Tibial nerve (tissue), 4 donors: ENCODE results near the gene TENM4.

Experiments
- EP300 ChIP-seq, 2 donors: sonication (generic); formaldehyde crosslinking; IDR thresholded peaks; one replicate each; pipeline ENCODE4 v1.6.1; 2017; ENCODE audit warnings: antibody characterized with exemption in 2 of 2, mild to moderate bottlenecking in 1 of 2
- POLR2A ChIP-seq, 2 donors: fragments of 450-650 bp; IDR thresholded peaks; one replicate each; pipeline ENCODE4 v1.6.1; 2017; ENCODE audit warnings: antibody characterized with exemption in 2 of 2, mild to moderate bottlenecking in 2 of 2, moderate library complexity in 2 of 2
- TF ChIP-seq, protein P1 (sequence below), 5 experiments: fragments of 200-600 bp in 3 of 5; fragments of 450-650 bp in 2 of 5; sonication (generic) in 3 of 5; IDR thresholded peaks; one replicate each; pipeline ENCODE4 v1.5.1; 2016 to 2019; ENCODE audit warnings: antibody characterized with exemption in 5 of 5, mild to moderate bottlenecking in 3 of 5, moderate library complexity in 2 of 5

GRCh38 chr11:79076526-79077115 lies 364.2 kb downstream of the TENM4 start:
- TF ChIP-seq, protein P1, sequence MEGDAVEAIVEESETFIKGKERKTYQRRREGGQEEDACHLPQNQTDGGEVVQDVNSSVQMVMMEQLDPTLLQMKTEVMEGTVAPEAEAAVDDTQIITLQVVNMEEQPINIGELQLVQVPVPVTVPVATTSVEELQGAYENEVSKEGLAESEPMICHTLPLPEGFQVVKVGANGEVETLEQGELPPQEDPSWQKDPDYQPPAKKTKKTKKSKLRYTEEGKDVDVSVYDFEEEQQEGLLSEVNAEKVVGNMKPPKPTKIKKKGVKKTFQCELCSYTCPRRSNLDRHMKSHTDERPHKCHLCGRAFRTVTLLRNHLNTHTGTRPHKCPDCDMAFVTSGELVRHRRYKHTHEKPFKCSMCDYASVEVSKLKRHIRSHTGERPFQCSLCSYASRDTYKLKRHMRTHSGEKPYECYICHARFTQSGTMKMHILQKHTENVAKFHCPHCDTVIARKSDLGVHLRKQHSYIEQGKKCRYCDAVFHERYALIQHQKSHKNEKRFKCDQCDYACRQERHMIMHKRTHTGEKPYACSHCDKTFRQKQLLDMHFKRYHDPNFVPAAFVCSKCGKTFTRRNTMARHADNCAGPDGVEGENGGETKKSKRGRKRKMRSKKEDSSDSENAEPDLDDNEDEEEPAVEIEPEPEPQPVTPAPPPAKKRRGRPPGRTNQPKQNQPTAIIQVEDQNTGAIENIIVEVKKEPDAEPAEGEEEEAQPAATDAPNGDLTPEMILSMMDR (IDR thresholded peaks at IDR 0.05), result peak; percentile 34 to 47 (median 37)
- no peak for TF ChIP-seq POLR2A (IDR thresholded peaks at IDR 0.05)
- no peak for TF ChIP-seq EP300 (IDR thresholded peaks at IDR 0.05)
